HCT116 (cell line): ENCODE measurements around the gene ASAP2.

ENCODE experiments used
- CBX3 ChIP-seq: IDR thresholded peaks from 2 replicates; pipeline ENCODE4 v1.6.1; 2012; ENCODE audit warnings: low read depth
- CTCF ChIP-seq, 3 experiments: fragments of 200-600 bp in 1 of 3; sonication (generic) in 1 of 3; IDR thresholded peaks in 2 of 3; conservative IDR thresholded peaks in 1 of 3; 2 replicates each; pipeline ENCODE4 v1.5.1; 2012 to 2017; ENCODE audit warnings: low read depth in 2 of 3, low read length in 2 of 3, antibody characterized with exemption in 1 of 3, borderline replicate concordance in 1 of 3, control low read depth in 1 of 3, mild to moderate bottlenecking in 1 of 3, mixed read lengths in 1 of 3, mixed run types in 1 of 3, moderate library complexity in 1 of 3; ENCODE audit not compliant: insufficient read depth in 1 of 3
- EGR1 ChIP-seq: IDR thresholded peaks from 2 replicates; pipeline ENCODE4 v1.6.1; 2012; ENCODE audit warnings: low read depth
- FOSL1 ChIP-seq: IDR thresholded peaks from 2 replicates; pipeline ENCODE4 v1.6.1; 2012; ENCODE audit warnings: low read depth
- JUND ChIP-seq: IDR thresholded peaks from 2 replicates; pipeline ENCODE4 v1.6.1; 2012
- POLR2A ChIP-seq: IDR thresholded peaks from 2 replicates; pipeline ENCODE4 v1.7.0; 2011; ENCODE audit warnings: borderline replicate concordance; ENCODE audit not compliant: insufficient read depth, insufficient read length; ENCODE audit errors: extremely low read depth
- RAD21 ChIP-seq: IDR thresholded peaks from 2 replicates; pipeline ENCODE4 v1.6.1; 2012; ENCODE audit warnings: low read depth, mild to moderate bottlenecking
- REST ChIP-seq: IDR thresholded peaks from 2 replicates; pipeline ENCODE4 v1.6.1; 2012; ENCODE audit warnings: low read depth
- SIN3A ChIP-seq: IDR thresholded peaks from 2 replicates; pipeline ENCODE4 v1.6.1; 2012; ENCODE audit warnings: low read depth
- SRF ChIP-seq: IDR thresholded peaks from 2 replicates; pipeline ENCODE4 v1.6.1; 2012; ENCODE audit warnings: low read depth
- TCF7L2 ChIP-seq: IDR thresholded peaks from 2 replicates; pipeline ENCODE4 v1.7.0; 2011; ENCODE audit warnings: borderline replicate concordance, inconsistent platforms; ENCODE audit not compliant: insufficient read depth, insufficient read length; ENCODE audit errors: extremely low read depth
- YY1 ChIP-seq: IDR thresholded peaks from 2 replicates; pipeline ENCODE4 v1.6.1; 2011; ENCODE audit warnings: low read length, low read depth, moderate library complexity, mild to moderate bottlenecking; ENCODE audit not compliant: insufficient replicate concordance; ENCODE audit errors: extremely low read depth

DNA sequence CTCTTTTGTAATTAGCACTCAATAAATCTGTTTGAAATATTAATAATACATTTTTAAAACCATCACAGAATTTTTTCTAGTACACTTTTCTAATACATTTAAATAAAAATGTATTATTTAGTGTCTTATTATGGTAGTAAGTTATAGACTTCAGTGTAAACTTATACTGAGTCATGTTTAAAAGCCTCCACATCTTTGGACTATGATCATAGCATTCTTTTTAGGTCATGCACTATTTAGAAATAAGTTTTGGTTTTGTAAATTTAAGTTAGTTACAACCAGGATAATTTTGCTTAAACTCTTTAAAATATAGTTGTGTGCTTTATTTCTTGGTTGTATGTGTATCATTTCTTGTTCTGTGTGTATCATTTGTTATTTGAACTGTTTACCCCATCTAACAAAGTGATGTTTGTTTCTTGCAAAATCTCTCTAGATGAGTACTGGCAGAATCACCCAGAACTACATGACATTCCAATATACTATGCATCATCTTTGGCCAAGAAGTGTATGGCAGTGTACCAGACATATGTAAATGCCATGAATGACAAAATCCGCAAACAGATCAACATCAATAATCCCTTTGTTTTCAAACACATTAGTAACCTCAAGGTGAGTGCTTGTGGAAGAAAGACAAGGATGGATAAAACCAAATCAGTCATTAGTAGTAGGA, 233.6 kb downstream of the ASAP2 start:
- TF ChIP-seq JUND (no peak), CTCF (IDR thresholded peaks at IDR 0.05 in 2 of 3, conservative IDR thresholded peaks at IDR 0.05 in 1 of 3; ENCODE audit: borderline replicate concordance in 1 of 3, insufficient read depth in 1 of 3, low read depth in 2 of 3, low read length in 2 of 3) (no peak), TCF7L2 (no peak), POLR2A (no peak), EGR1 (no peak), RAD21 (no peak), SIN3A (no peak), YY1 (no peak), FOSL1 (no peak), CBX3 (no peak), REST (no peak), SRF (no peak)
